GM10248 (cell line): ENCODE results near the gene COL11A1.
"Not testable (repeated sequence)": the region's sequence is repeated elsewhere in the genome, so short reads cannot be mapped to it uniquely, and the experiment has no call there.

Source experiments
- CTCF ChIA-PET: fragments of 300-600 bp; sonication (Branson Sonifier 250); formaldehyde crosslinking; extraction: SDS; loops from one replicate; lab custom pipeline; 2021; ENCODE audit warnings: antibody characterized with exemption; lab: Yijun Ruan, JAX
- POLR2A ChIA-PET: fragments of 350-650 bp; sonication (Branson Sonifier 250); formaldehyde crosslinking; extraction: SDS; loops from one replicate; lab custom pipeline; 2020; ENCODE audit warnings: antibody characterized with exemption; lab: Yijun Ruan, JAX
- DNase-seq: peaks from one replicate; pipeline ENCODE4 v3.0.0; 2012; ENCODE audit errors: extremely low spot score
- TF ChIP-seq, protein P1 (sequence below): IDR thresholded peaks from 2 replicates; pipeline ENCODE4 v1.5.1; 2012; ENCODE audit warnings: mild to moderate bottlenecking, low read depth; ENCODE audit errors: extremely low read depth, missing control alignments, control extremely low read depth

Gene COL11A1

DNA sequence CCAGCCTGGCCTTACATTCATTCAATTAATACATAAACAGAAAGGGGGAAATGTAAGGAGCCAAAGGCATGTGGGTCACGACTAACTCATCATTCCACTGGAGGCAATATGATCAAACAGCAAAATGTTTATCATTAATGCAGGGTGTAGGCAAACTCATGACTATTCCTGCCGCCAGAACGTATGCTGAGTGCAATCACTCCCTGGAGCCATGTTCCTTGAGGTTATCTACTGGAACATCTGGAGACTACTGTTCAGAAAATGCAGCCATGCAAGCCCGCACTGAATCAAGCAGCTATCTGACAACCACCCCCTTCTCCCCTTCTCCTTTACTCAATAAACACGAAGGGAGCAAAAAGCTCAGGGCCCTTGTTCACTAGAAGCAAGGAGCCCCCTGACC, 267.6 kb downstream of the COL11A1 start:
- TF ChIP-seq, protein P1, sequence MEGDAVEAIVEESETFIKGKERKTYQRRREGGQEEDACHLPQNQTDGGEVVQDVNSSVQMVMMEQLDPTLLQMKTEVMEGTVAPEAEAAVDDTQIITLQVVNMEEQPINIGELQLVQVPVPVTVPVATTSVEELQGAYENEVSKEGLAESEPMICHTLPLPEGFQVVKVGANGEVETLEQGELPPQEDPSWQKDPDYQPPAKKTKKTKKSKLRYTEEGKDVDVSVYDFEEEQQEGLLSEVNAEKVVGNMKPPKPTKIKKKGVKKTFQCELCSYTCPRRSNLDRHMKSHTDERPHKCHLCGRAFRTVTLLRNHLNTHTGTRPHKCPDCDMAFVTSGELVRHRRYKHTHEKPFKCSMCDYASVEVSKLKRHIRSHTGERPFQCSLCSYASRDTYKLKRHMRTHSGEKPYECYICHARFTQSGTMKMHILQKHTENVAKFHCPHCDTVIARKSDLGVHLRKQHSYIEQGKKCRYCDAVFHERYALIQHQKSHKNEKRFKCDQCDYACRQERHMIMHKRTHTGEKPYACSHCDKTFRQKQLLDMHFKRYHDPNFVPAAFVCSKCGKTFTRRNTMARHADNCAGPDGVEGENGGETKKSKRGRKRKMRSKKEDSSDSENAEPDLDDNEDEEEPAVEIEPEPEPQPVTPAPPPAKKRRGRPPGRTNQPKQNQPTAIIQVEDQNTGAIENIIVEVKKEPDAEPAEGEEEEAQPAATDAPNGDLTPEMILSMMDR = no peak
- ChIA-PET POLR2A (no interaction called here), CTCF (no interaction called here)
- DNase-seq = no peak

DNA sequence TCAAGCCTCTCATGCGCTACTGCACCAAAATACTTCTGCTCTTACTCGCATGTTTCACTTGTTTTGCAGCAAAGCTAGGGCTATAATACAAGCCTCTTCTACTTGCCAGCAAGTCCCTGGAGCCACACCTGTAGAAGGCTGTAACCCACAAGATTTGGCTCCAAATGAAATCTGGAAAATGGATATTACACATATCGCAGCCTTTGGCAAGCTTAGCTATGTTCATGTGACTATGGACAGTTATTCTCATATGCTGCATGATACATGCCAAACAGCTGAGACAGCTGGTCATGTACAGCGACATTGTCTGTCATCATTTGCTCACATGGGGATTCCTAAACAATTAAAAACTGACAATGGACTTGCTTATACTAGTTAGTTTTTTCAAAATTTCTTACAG, 270.3 kb downstream of the COL11A1 start:
- ChIA-PET POLR2A (no interaction called here), CTCF (no interaction called here)
- TF ChIP-seq, protein P1 = no peak
- no peak for DNase-seq

DNA sequence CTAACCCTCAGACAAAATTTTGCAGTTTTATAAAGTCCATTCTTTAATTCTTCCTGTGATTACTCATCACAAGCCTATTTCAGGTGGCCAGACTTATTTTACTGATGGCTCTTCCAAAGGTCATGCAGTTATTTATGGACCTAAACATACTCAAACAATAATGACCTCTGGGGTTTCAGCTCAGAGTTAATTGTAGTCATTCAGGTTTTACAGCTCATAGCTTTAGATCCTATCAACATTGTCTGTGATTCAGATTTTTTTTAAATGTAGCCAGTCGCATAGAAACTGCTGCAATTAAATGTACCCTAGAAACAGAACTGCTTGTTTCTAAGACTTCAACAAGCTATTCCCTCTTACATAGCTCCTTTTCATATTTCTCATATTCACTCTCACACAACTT, 270.8 kb downstream of the COL11A1 start:
- ChIA-PET CTCF (no interaction called here), POLR2A (no interaction called here)
- DNase-seq = no peak
- TF ChIP-seq, protein P1 = no peak

DNA sequence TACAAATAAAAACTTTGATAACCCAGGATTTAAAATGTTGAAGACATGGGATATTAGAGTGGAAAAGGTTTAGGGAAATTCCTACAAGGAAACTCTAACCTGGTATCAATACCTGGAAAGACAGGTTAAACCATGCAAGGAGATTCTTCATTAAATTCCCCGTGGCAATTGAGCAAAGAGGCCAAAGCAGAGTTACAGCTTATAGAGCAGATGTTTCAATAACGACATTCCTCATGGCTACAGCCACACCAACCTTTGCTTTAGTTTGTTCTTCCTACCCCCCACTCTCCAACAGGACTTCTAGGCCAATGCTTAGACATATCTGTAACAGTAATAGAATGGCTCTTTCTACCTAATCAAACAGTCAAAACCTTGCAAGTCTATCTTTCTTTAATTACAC, 271.3 kb downstream of the COL11A1 start:
- TF ChIP-seq, protein P1 = no peak
- no peak for DNase-seq
- ChIA-PET CTCF (no interaction called here), POLR2A (no interaction called here)

DNA sequence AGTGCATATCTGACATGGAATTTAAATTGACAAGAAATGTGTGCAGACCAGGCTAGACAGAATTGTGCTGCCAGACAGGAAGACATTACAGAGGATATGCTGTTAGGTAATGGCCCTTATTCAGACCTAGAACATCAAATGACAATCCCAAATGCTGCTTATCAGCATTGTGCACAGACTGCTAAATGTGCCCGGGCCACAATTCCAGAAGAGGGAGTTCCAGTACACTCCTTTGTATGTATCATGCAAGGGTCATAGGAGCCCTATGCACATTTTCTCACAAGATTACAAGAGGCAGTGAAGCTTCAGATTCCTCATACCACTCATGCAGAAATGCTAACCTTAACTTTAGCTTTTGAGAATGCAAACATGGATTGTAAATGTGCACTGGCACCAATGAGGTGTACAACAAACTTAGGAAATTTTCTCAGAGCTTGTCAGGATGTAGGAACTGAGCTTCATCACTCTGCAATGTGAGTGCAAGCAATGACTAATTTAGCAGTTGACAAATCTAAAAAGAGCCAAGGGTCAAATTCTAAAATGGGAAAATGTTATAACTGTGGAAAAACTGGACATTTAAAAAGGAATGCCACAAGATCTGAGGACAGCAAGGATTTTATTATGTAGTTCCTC, 273.5 kb downstream of the COL11A1 start:
- CTCF ChIA-PET = interaction anchor here (1.3 to 1.7 kb wide), 2 partner anchors 11 to 25 kb away, joined by 4 to 6 read pairs; no protein-coding TSS in a partner anchor
- no peak for DNase-seq
- TF ChIP-seq, protein P1 = no peak
- POLR2A ChIA-PET = no interaction called here

DNA sequence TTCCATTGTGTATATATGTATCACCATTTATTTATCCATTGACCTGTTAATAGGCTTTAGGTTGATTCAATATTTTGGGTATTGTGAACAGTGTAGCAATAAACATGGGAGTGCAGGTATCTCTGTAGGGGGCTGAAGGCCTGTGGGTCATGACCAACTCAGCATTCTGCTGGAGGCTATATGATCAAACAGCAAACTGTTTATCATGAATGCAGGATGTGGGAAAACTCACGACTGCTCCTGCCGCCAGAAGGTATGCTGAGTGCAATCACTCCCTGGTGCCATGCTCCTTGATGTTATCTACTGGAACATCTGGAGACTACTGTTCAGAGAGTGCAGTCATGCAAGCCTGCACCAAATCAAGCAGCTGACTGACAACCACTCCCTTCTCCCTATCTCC, 275.2 kb downstream of the COL11A1 start:
- ChIA-PET CTCF (interaction anchor here (1.2 kb wide), 1 partner anchor 23 kb away, joined by 3 read pairs; no protein-coding TSS in a partner anchor), POLR2A (interaction anchor here (0.6 kb wide), 1 partner anchor 985 kb away, joined by 3 read pairs; no protein-coding TSS in a partner anchor)
- DNase-seq = no peak
- TF ChIP-seq, protein P1 = no peak

DNA sequence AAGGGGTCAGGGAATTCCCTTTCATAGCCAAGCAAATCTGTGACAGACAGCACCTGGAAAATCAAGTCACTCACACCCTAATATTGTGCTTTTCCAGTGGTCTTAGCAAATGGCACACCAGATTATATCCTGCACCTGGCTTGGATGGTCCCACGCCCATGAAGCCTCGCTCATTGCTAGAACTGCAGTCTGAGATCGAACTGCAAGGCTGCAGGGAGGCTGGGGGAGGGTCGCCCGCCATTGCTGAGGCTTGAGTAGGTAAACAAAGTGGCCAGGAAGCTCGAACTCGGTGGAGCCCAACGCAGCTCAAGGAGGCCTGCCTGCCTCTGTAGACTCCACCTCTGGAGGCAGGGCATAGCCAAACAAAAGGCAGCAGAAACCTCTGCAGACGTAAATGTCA, 281.6 kb downstream of the COL11A1 start:
- POLR2A ChIA-PET, CTCF ChIA-PET, DNase-seq: not testable (repeated sequence)
